Activated T-cell treated with anti-CD3 and anti-CD28 coated beads, Interleukin-2, amount 50 U/mL, for 1 hour (primary cell): ENCODE measurements around the gene CRYGB.
"Not testable (repeated sequence)": the region's sequence is repeated elsewhere in the genome, so short reads cannot be mapped to it uniquely, and the experiment has no call there.

Experiments
- DNase-seq: peaks from one replicate; pipeline ENCODE4 v3.0.0-alpha.2; 2020

Gene CRYGB

GRCh38 chr2:208148803-208149202 is 2.8 kb upstream of the CRYGB start:
- DNase-seq, result no peak

GRCh38 chr2:208147759-208148158 is 1.8 kb upstream of the CRYGB start:
- no peak for DNase-seq

- no peak for DNase-seq
These were observed 1.1 kb upstream of the CRYGB start for GRCh38 chr2:208147008-208147407.

- no peak for DNase-seq
These were observed 2.8 kb downstream of the CRYGB start for GRCh38 chr2:208142925-208143799.

- DNase-seq, result no peak
These were observed 3.6 kb downstream of the CRYGB start for GRCh38 chr2:208142240-208142924.

GRCh38 chr2:208139447-208139846 is 6.5 kb downstream of the CRYGB start:
- DNase-seq, result no peak

- not testable (repeated sequence) for DNase-seq
These were observed 7.6 kb downstream of the CRYGB start for GRCh38 chr2:208138334-208138733.

GRCh38 chr2:208136716-208137094 is 9.3 kb downstream of the CRYGB start:
- no peak for DNase-seq

- DNase-seq, result no peak
These were observed 9.9 kb downstream of the CRYGB start for GRCh38 chr2:208135794-208136715.

- DNase-seq, result no peak
These were observed 10.9 kb downstream of the CRYGB start for GRCh38 chr2:208134928-208135586.

GRCh38 chr2:208130712-208131110 is 15.2 kb downstream of the CRYGB start:
- DNase-seq, result no peak

- no peak for DNase-seq
These were observed 15.9 kb downstream of the CRYGB start, which contains the start of gene CRYGC for GRCh38 chr2:208129744-208130711. Gene CRYGC, minus strand, starts transcription at chr2:208129828. Its CDS starts 36 bp downstream, at chr2:208129792.

GRCh38 chr2:208128136-208128535 is 17.8 kb downstream of the CRYGB start:
- no peak for DNase-seq

- no peak for DNase-seq
These were observed 18.9 kb downstream of the CRYGB start for GRCh38 chr2:208127090-208127489.

GRCh38 chr2:208125251-208125650 is 20.7 kb downstream of the CRYGB start:
- DNase-seq, result no peak

GRCh38 chr2:208124013-208124715 is 21.8 kb downstream of the CRYGB start, which contains the start of gene CRYGD:
Gene CRYGD, minus strand, starts transcription at chr2:208124524. Its CDS starts 51 bp downstream, at chr2:208124473.
- DNase-seq, result not testable (repeated sequence)

- no peak for DNase-seq
These were observed 23.7 kb downstream of the CRYGB start for GRCh38 chr2:208122248-208122647.

GRCh38 chr2:208118918-208119317 is 27.0 kb downstream of the CRYGB start:
- no peak for DNase-seq

GRCh38 chr2:208117390-208117789 is 28.6 kb downstream of the CRYGB start:
- not testable (repeated sequence) for DNase-seq

- DNase-seq, result no peak
These were observed 33.0 kb downstream of the CRYGB start for GRCh38 chr2:208112969-208113368.
